Upper lobe of left lung (tissue), 4 donors: ENCODE measurements around the gene TTLL1.

Experiments used
- CTCF ChIP-seq, 6 experiments: fragments of 450-650 bp in 4 of 6; fragments of 200-600 bp in 2 of 6; sonication (generic) in 2 of 6; IDR thresholded peaks; one replicate each; pipeline ENCODE4 v1.5.1; 2016 to 2019; ENCODE audit warnings: antibody characterized with exemption in 6 of 6
- EP300 ChIP-seq, 4 donors: sonication (generic); formaldehyde crosslinking; IDR thresholded peaks; one replicate each; pipeline ENCODE4 v1.5.1; 2017; ENCODE audit warnings: antibody characterized with exemption in 4 of 4, control low read depth in 2 of 4
- POLR2A ChIP-seq, 4 donors: fragments of 450-650 bp; IDR thresholded peaks; one replicate each; pipeline ENCODE4 v1.5.1; 2016 to 2017; ENCODE audit warnings: antibody characterized with exemption in 4 of 4, mild to moderate bottlenecking in 2 of 4

GRCh38 chr22:43057641-43058040 lies 31.6 kb downstream of the TTLL1 start:
- TF ChIP-seq EP300 (IDR thresholded peaks at IDR 0.05) (no peak), CTCF (IDR thresholded peaks at IDR 0.05) (no peak), POLR2A (IDR thresholded peaks at IDR 0.05) (no peak)
